GM18520 (cell line): ENCODE measurements around the gene INS.

Source experiments
- ATAC-seq: cut with Tn5 transposase; IDR thresholded peaks from one replicate; pipeline ENCODE4 v1.9.1; 2021; ENCODE audit not compliant: unreplicated experiment

INS gene

GRCh38 chr11:2149460-2149859 is 11.5 kb downstream of the INS start:
- no peak for ATAC-seq

GRCh38 chr11:2148595-2148994 is 12.4 kb downstream of the INS start:
- no peak for ATAC-seq

GRCh38 chr11:2147391-2147790 is 13.6 kb downstream of the INS start:
- ATAC-seq: no peak

- no peak for ATAC-seq
These were observed 15.0 kb downstream of the INS start for GRCh38 chr11:2146051-2146450.

GRCh38 chr11:2144544-2145248 is 16.3 kb downstream of the INS start:
- no peak for ATAC-seq

- no peak for ATAC-seq
These were observed 17.0 kb downstream of the INS start for GRCh38 chr11:2143799-2144543.

- no peak for ATAC-seq
These were observed 17.6 kb downstream of the INS start for GRCh38 chr11:2143477-2143798.

- ATAC-seq: no peak
These were observed 18.2 kb downstream of the INS start for GRCh38 chr11:2142762-2143202.

- no peak for ATAC-seq
These were observed 18.7 kb downstream of the INS start for GRCh38 chr11:2142300-2142759.

- ATAC-seq: no peak
These were observed 20.3 kb downstream of the INS start for GRCh38 chr11:2140411-2141400.

GRCh38 chr11:2139621-2140337 is 21.2 kb downstream of the INS start:
- no peak for ATAC-seq

- ATAC-seq: no peak
These were observed 21.9 kb downstream of the INS start, which contains the start of gene IGF2 for GRCh38 chr11:2139123-2139521. TSS of gene IGF2 (minus strand) at chr11:2139389. CDS start at chr11:2135523, 3,866 bp downstream.

- no peak for ATAC-seq
These were observed 22.4 kb downstream of the INS start for GRCh38 chr11:2138431-2139122.

- ATAC-seq: no peak
These were observed 23.0 kb downstream of the INS start for GRCh38 chr11:2138068-2138430.

GRCh38 chr11:2137202-2138067 is 23.6 kb downstream of the INS start:
- no peak for ATAC-seq

GRCh38 chr11:2136952-2137201 is 24.1 kb downstream of the INS start:
- ATAC-seq: no peak

GRCh38 chr11:2136209-2136951 is 24.6 kb downstream of the INS start:
- no peak for ATAC-seq

- ATAC-seq: no peak
These were observed 25.3 kb downstream of the INS start for GRCh38 chr11:2135648-2136201.
